Ovary (tissue), 3 donors: ENCODE results near the gene KRT6A.

Experiments used
- CTCF ChIP-seq, 3 donors: fragments of 450-650 bp in 2 of 3; fragments of 200-600 bp in 1 of 3; IDR thresholded peaks; one replicate each; pipeline versions ENCODE4 v1.5.1 to v1.8.0; 2016 to 2022; ENCODE audit warnings: antibody characterized with exemption in 3 of 3, mild to moderate bottlenecking in 1 of 3
- POLR2A ChIP-seq: fragments of 450-650 bp; IDR thresholded peaks from one replicate; pipeline ENCODE4 v1.6.1; 2017; ENCODE audit warnings: antibody characterized with exemption, mild to moderate bottlenecking, moderate library complexity
- donor health status: DM: no; HTN: no; CAD: no.

- TF ChIP-seq CTCF (IDR thresholded peaks at IDR 0.05) (no peak), POLR2A (no peak)
Measured at GRCh38 chr12:52495389-52495788, 2.3 kb upstream of the KRT6A start.
